SK-N-SH treated with all-trans-retinoic acid at 6 μM for 48 hours (cell line): ENCODE data around the gene TMTC2.

Source experiments
- ARNTL ChIP-seq: fragments of 450-650 bp; formaldehyde crosslinking; IDR thresholded peaks from 2 replicates; pipeline ENCODE4 v1.5.0; 2020; ENCODE audit warnings: low read depth, mild to moderate bottlenecking, moderate library complexity, borderline replicate concordance
- ZFP3 ChIP-seq: fragments of 250-450 bp; sonication (Bioruptor Pico); IDR thresholded peaks from 2 replicates; pipeline ENCODE4 v1.5.0; 2020; ENCODE audit warnings: mild to moderate bottlenecking, moderate library complexity

GRCh38 chr12:83082690-83083276 lies 396.1 kb downstream of the TMTC2 start:
- TF ChIP-seq ARNTL, result no peak
- TF ChIP-seq ZFP3 (CRISPR knock-in tag), result no peak
